HG03378 (cell line): Measurements from ENCODE around the gene DMPK.
A peak's percentile ranks its signal among the peaks of the same experiment; 100 is the strongest.

Experiments used
- ATAC-seq: cut with Tn5 transposase; IDR thresholded peaks from one replicate; pipeline ENCODE4 v1.9.1; 2021; ENCODE audit warnings: mild to moderate bottlenecking, moderate library complexity; ENCODE audit not compliant: unreplicated experiment

DMPK gene

GRCh38 chr19:45770192-45771101, 11.8 kb downstream of the DMPK start:
- ATAC-seq, result peak; percentile 52

DNA sequence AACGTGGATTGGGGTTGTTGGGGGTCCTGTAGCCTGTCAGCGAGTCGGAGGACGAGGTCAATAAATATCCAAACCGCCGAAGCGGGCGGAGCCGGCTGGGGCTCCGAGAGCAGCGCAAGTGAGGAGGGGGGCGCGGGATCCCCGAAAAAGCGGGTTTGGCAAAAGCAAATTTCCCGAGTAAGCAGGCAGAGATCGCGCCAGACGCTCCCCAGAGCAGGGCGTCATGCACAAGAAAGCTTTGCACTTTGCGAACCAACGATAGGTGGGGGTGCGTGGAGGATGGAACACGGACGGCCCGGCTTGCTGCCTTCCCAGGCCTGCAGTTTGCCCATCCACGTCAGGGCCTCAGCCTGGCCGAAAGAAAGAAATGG, 12.5 kb downstream of the DMPK start:
- ATAC-seq, result peak; percentile 19

DNA sequence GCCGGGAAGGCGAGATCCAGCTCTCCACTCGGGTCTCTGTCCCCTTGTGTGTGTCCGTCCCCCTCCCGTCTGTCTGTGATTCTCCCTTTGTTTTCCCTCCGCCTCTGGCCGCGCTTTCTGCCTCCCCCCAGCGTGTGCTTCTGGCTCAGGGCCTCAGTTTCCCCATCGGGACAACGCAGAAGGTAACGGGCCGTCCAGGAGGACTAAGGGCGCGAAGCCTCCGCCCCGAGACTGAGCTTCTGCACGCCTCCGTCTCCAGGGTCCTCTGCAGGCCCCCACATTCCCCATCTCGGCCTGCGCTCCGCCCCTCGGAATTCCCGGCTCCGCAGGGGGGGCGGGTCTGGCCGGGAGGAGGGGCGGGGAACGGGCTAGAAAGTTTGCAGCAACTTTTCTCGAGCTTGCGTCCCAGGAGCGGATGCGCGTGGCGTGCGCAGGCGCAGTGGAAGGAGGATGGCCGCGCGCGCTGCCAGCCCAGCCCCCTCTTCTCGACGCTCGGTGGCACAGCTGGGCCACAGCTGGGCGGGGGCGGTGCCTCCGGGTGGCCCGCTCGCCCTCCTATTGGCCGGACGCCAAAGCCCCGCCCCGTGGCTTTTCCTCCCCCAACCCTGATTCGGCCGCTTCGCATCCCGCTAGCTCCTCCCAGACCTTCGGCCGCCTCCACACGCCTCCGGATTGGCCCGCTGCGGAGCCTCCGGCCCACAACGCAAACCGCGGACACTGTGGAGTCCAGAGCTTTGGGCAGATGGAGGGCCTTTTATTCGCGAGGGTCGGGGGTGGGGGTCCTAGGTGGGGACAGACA, 13.1 kb downstream of the DMPK start, which contains the start of gene SIX5:
Gene SIX5 (minus strand): TSS at position 269 of the 799 bp plus-strand sequence. CDS start 408 bp downstream, outside the sequence.
- ATAC-seq, result peak; percentile 44

- no peak for ATAC-seq
These were observed 13.7 kb downstream of the DMPK start for GRCh38 chr19:45768655-45768983.

- ATAC-seq, result no peak
These were observed 14.2 kb downstream of the DMPK start for GRCh38 chr19:45767881-45768654.

DNA sequence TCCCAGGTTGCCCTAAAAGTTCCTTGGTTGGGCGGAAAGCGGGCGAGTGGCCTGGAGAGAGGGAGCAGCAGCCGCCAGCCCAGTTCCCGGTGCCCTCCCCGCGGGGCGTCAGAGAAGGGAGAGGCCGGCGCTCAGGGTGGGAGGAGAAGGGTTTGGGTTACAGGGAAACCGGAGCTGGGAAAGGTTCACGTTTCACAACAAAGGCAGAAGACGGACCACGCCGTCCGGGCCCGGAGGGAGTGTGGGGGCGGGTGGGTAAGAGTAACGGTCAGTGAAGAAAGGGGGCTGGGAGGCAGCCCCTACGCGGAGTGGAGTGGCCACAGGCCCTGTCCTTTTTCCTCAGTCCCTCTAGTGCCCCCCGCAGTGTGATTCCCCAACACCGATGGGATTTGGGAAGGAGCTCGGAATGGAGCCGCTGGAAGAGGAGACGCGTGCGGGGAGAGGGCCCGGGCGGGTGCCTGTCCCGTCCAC, 14.8 kb downstream of the DMPK start:
- no peak for ATAC-seq

GRCh38 chr19:45766869-45767346, 15.4 kb downstream of the DMPK start:
- no peak for ATAC-seq

DNA sequence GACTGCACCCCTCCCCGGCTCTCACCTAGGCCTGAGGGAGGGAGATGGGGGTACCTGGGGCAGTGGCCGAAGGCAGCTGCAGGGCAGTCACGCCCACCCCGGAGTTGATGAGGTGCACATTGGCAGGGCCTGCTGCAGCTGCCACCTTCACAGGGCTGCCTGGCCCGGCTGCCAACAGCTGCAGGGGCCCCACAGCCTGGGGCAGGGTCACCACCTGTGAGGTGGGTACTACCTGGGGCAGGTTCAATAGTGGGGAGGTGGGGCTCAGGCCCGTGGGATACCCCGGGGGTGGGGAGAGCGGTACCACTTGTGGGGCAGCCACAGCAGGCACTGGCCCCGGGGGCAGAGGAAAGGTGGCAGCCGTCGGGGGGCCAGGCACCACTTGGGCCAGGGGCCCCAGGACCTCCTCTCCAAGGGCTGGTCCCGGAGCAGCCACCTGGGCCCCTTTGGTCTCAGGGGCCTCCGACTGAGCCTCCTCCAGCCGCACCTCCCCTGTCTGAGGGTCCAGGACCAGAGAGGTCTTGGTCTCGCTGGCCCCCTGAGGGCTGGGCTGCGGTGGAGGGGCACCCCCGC, 15.9 kb downstream of the DMPK start:
- ATAC-seq, result no peak

DNA sequence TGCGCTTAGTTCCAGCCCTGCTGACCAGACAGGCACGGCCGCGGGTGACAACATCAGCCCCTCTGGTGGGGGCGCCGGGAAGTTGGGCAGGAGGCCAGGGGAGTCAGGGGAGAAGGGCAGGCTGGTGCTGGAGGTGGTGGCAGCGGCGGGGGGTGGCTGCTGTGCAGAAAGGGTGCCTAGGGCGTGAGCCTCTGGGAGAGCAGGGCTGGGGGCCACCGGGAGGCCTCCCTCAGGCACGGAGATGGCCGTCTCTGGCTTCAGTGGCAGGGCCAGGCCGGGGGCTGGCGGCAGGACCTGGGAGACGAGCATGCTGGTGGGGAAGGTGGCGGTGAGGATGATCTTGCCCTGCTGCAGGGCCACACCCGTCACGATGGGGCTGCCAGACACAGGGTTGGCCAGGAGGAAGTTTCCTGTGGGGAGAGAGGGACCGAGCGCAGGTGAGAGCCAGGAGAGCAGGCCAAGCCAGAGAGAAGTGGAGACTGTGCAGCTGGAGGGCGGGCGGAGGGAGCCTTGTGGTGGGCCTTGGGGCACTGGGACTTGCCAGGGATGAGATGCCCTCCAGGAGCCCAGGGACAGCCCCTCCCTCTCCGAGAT, 16.5 kb downstream of the DMPK start:
- no peak for ATAC-seq

- no peak for ATAC-seq
These were observed 17.2 kb downstream of the DMPK start for GRCh38 chr19:45764945-45765701.

DNA sequence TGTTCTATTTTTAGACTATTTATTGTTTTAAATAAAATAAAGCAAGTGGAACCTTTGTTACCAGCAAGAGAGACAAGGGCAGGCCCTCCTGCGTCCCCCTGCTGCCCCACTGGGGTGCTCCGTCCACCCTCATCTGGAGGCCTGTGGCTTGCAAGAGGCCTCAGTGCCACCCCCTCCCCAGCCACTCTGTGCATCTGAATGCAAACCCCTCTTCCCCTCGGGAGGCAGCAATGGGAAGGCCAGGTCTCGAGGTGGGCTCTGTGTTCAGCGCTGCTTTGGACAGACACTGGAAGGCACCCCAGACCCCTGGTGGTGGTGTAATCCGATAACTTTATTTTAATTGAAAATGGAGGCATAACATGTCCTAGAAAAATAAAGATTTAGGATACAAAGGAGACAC, 17.8 kb downstream of the DMPK start:
- ATAC-seq, result no peak

- ATAC-seq, result no peak
These were observed 18.5 kb downstream of the DMPK start for GRCh38 chr19:45763691-45764294.

DNA sequence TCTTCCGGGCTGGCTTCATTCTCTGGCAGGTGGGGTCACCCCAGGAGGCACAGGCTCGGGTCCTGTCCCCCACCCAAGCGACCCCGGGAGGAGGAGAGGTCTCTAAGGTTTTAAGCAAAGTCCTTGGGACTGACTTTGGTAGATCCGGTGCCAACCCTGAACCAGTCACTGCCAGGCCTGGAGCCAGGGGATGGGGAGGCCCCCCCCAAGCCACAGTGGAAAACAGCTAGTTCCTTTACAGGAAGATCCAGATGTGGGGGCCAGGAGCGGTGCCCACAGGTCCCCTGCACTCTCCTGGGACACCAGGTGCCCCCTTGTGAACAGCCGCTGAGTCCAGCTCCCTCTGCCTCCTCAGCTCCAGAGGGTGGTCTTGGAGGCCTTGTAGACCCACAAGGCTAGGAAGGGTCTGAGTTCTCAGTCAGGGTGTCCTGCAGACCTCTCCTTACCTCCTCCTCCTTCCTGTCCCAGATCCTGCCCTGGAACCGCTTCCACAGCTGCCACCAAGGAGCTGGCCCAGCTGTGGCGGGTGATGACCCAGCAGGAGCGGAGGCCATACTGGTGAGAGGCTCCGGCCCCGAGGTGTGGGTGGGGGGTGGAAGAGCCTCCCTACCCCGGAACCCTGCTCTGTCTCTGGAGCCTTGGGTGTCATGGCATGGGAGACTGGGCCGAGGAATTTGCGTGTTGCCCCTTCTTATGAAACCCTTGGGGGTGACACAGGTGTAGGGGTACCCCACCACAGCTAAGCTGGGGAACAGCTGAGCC, 19.2 kb downstream of the DMPK start:
- ATAC-seq, result no peak

- ATAC-seq, result no peak
These were observed 20.6 kb downstream of the DMPK start for GRCh38 chr19:45761714-45762113.

DNA sequence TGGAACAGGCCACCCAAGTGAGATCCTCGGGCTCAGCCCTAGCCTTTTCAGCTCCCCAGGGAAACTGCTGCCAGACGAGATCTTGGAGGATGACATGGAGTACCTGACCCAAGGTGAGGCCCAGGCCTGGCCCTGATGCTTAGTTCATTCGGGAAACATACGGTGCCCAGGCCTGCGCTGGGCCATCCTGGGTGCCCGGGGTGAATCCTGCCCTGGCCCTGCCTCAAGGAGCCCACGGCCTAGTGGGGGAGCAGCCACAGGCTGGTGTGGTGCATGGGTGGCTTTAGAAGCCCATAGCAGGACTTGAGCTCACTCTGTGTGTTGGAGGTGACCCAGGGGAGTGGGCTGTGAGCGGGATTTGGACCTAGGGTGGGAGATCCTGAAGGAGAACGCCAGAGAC, 23.4 kb downstream of the DMPK start:
- ATAC-seq, result no peak

- ATAC-seq, result no peak
These were observed 24.6 kb downstream of the DMPK start for GRCh38 chr19:45757695-45758094.

DNA sequence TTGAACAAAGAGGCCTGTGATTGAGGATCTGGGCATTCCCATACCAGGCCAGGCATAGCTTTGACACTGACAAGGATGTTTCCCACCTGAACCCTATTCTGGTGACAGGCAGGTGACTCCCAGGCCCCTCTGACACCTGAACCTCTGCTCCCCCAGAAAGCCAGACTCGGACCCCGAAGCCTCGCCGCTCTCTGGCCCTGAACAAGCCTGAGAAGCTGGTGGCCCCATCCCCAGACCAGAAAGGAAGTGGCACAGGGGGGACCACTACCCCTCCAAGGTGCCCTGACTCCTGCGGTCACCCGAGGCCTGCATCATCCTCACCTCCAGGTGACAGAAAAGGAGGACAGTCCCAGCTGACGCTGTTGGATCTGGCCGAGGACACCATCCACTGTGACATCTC, 28.0 kb downstream of the DMPK start:
- no peak for ATAC-seq

DNA sequence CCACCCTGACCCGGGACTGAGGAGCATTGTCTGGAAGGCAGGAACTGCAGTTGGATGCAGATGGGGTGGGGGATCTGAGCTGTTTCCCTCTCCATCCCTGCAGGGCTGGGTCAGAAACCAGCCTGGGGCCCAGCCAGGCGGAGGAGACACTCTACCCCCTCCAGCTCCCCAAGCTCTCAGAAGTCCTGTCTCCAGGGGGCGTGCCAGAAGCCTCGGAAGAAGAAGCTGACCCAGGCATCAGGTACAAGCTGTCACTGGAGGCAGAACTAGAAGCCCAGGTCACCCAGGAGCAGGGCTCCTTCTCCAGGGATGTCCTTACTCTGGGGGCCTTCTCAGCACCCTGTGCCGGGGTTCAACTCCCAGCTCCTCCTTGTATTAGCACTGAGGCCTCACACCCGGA, 28.7 kb downstream of the DMPK start:
- ATAC-seq, result no peak
